NCI-H510A (cell line): ENCODE results near the gene CENPF.
"Not testable (repeated sequence)": the region's sequence is repeated elsewhere in the genome, so short reads cannot be mapped to it uniquely, and the experiment has no call there.

Experiments
- DNase-seq: peaks from one replicate; lab custom pipeline; 2025; lab: John Stamatoyannopoulos, UW

Gene CENPF

GRCh38 chr1:214584805-214585766 lies 17.9 kb upstream of the CENPF start:
- no peak for DNase-seq

- no peak for DNase-seq
These were observed 16.4 kb upstream of the CENPF start for GRCh38 chr1:214586621-214587020.

DNA sequence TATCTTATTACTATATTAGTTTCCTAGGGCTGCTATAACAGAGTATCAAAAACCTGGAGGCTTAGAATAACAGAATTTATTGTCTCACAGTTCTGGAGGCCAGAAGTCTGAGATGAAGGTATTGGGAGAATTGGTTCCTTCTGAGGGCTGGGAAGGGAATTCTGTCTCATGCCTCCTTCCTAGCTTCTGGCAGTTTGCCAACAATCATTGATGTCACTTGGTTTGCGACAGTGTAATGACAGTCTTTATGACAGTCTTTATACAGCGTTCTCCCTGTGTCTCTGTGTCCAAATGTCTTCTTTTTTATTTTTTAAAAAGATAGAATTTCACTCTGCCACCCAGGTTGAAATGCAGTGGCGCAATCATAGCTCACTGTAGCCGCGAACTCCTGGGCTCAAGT lies 15.8 kb upstream of the CENPF start:
- no peak for DNase-seq

- no peak for DNase-seq
These were observed 13.9 kb upstream of the CENPF start for GRCh38 chr1:214588963-214589597.

DNA sequence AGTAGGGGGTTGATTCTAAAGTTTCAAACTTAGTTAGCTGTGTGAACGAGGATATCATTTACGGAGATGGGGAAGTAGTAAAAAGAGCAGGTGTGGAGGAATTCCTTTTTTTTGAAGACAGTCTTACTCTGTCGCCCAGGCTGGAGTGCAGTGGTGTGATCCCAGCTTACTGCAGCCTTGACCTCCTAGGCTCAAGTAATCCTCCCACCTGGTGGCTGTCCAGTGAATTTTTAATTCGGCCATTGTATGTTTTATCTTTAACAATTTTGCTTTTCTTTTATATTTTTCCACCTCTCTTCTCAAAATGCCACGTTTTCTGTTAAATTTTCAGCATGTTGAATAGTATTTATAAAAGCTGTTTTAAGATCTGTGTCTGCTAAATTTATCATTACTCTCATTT lies 12.3 kb upstream of the CENPF start:
- no peak for DNase-seq

DNA sequence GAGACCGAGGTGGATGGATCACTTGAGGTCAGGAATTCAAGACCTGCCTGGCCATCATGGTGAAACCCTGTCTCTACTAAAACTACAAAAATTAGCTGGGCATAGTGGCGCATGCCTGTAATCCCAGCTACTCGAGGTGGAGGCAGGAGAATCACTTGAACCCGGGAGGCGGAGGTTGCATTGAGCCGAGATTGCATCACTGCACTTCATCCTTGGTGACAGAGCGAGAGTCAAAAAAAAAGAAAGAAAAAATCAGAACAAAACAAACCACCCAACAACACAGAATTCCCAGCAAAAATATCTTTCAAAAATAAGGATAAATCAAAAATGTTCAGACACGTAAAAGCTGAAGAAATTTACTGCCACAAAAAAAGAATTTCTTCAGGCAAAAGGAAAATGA lies 11.1 kb upstream of the CENPF start:
- not testable (repeated sequence) for DNase-seq

DNA sequence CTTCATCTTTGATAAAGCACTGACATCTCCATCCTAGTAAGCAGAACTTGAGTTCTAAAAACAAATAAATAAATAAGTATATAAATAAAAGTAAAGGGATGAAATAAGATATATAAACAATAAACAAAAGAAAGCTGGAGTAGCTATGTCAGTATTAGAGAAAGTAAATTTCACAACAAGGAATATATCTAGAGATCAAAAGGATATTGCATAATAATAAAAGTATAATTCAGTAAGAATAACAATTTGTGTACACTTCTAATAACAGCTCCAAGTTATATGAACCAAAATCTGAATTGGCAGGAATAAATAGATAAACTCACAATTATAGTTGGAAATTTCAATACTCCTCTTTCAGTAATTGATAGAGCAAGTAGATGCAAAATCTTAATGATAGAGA lies 9.8 kb upstream of the CENPF start:
- DNase-seq: no peak

DNA sequence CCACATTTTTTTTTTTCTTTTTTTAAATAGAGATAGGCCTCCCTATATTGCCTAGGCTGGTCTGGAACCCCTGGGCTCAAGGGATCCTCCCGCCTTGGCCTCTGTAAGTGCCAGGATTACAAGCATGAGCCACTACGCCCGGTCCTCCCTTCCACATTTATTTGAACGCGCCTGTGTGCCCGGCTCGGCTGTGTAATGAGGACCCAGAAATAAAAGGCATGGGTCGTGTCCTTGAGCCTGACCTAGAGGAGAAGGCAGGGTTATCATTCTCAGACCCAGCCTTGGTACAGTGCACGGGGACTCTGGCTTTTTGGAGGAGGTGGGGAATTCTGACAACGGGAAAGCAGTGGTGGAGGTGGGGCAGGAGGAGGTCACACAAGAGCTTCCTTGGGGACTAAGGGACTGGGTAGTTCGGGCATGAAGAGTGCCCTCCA lies 841 bp downstream of the CENPF start:
- no peak for DNase-seq

GRCh38 chr1:214604523-214604922 lies 1.5 kb downstream of the CENPF start:
- no peak for DNase-seq

DNA sequence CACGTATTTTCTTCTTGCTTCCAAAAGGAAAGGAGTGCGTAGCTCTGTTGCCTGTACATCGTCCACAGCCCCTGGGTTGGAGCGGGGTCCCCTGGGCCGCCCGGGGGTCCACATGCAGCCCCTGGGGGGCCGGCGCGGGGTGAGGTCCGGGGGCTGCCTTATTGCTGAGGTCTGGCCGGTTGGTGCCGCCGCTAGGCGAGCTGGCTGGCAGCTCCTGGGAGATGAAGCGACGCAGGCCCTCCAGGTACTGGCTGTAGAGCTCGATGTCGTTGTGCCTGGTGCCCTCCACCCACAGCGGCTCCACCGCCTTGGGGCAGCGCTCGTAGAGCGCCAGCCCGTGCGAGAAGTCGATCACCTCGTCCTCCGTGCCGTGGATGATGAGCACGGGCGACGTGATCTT lies 2.5 kb downstream of the CENPF start:
- DNase-seq: not testable (repeated sequence)

DNA sequence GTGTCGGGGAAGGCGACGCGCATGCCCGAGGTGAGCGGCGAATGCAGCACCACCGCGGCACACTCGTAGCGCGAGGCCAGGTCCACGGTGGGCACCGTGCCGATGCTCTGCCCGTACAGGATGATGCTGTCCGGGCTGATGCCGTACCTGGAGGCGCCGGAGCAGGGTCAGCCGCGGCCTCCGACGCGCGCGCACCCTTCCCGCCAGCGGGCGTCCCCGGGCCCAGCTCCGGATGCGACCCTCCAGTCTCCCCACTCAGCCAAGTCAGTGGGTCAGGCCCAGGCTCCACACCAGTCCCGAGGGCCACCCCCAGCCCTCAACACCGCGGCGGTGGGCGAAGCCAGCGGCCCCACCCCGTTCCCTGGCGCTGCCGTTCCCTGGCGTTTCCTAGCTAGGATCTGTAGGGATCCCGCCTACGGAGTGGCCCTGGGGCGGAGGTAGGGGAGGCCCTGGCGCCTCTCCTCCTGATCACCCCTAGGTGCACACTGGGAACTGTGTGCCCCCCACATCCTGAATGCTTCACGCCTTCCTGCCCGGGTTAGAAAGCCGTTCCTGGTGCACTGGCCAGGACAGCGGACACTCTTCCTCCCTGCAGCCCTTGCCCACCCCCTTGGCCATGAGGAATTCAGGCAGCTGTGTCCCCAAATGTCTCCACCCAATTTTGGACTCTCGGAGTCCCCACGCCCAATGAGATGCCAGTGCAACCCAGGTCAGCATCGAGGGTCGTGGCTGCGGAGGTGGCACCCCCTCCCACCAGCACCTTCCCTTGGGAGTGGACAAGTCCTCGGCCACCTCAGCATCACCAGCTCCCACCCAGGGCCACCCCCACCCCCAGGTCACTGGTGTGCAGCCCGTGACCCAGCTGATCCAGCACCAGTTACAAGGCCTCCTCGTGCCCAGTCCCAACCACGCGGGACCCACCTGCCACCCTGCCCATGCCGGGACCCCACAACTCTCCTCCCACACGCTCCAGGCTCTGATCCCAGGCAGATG lies 3.2 kb downstream of the CENPF start:
- not testable (repeated sequence) for DNase-seq

DNA sequence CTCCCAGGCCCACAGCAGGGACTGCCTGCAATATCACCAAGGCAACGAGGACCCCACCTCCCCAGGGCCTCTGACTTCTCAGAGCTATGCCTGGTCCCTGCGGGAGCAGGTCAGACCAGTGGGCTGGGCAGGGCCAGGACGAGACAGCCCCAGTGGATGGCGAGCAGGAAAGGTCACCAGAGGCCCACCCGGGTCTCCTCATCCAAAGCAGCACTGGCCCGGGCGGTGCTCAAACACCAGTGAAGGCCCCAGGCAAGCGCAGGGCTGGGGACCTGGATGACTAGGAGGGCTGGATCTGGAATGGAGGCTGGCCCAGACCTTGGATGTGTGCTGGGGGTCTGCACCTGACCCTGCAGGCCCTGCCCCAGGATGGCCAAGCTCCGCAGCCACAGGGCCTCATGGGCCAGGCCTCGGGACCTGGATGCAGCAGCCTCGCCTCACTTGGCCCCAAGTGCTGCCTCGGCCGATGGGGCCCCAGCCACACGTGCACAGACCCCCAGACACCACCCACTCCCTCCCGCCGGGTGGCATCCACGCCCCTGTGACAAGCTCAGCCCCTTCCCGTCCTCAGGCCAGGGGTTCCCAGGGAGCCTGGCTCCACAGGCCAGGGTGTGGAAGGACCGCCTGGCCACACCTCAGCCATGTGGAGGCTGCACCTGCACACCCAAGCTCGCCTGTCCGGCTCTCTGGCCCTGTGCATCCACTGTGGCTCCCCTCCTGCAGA lies 4.7 kb downstream of the CENPF start:
- not testable (repeated sequence) for DNase-seq

GRCh38 chr1:214608216-214608783 lies 5.3 kb downstream of the CENPF start:
- not testable (repeated sequence) for DNase-seq

GRCh38 chr1:214608817-214609216 lies 5.8 kb downstream of the CENPF start:
- not testable (repeated sequence) for DNase-seq

DNA sequence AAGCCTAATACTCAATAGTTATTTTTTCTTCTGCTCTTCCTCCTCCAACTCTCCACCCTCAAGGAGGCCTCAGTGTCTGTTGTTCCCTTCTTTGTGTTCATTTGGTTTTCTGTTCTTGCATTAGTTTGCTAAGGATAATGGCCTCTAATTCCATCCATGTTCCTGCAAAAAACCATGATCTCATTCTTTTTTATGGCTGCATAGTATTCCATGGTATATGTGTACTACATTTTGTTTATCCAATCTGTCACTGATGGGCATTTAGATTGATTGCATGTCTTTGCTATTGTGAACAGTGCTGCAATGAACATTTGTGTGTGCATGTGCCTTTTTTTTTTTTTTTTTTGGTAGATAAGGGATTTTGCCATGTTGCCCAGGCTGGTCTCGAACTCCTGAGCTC lies 6.7 kb downstream of the CENPF start:
- DNase-seq: no peak

GRCh38 chr1:214610136-214610535 lies 7.1 kb downstream of the CENPF start:
- not testable (repeated sequence) for DNase-seq

GRCh38 chr1:214615109-214615508 lies 12.1 kb downstream of the CENPF start:
- no peak for DNase-seq

GRCh38 chr1:214615871-214616270 lies 12.9 kb downstream of the CENPF start:
- DNase-seq: no peak

- no peak for DNase-seq
These were observed 14.3 kb downstream of the CENPF start for GRCh38 chr1:214617246-214617645.

- DNase-seq: no peak
These were observed 14.8 kb downstream of the CENPF start for GRCh38 chr1:214617843-214618242.

DNA sequence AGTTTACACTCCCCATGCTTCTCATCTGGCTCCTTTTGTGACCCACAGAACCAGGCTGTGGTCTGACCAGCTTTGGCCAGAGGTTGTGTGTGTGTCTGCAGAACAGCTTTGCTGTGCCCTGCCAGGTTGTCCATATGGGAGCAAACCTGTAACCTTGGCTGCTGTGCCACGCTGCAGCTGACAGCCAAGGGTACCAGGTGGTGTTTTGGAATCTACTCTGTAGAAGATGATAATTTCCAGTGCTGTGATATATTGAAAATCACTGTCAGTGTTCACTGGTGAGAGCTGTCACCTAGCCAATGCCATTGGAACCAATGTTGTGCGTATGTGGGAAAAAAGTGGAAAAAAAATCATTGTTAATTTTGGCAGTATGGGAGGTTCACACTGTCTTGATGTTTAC lies 18.2 kb downstream of the CENPF start:
- no peak for DNase-seq
